Smooth muscle cell (in vitro differentiated cells): Measurements from ENCODE around the gene DDR1. TPM values are rescaled to one million over a fixed set of nuclear protein-coding genes. Genes with fewer than 3 reads are reported as not detected.
"Not testable (repeated sequence)": the region's sequence is repeated elsewhere in the genome, so short reads cannot be mapped to it uniquely, and the experiment has no call there.

ENCODE experiments used
- DNase-seq: peaks from one replicate; lab custom pipeline; 2025; ENCODE audit not compliant: unreplicated experiment; lab: John Stamatoyannopoulos, UW
- H2AFZ ChIP-seq: fragments of 200-600 bp; sonication (generic); 2 replicates; pipeline ENCODE4 v1.6.0; 2016; ENCODE audit warnings: antibody characterized with exemption, low read depth, mild to moderate bottlenecking
- H3F3A ChIP-seq: fragments of 200-600 bp; sonication (generic); 2 replicates; pipeline ENCODE4 v1.6.0; 2017; ENCODE audit warnings: antibody characterized with exemption, low read depth
- H3K27ac ChIP-seq: fragments of 200-600 bp; sonication (generic); 2 replicates; pipeline ENCODE4 v1.5.1; 2016; ENCODE audit warnings: low read depth, mild to moderate bottlenecking
- H3K27me3 ChIP-seq: fragments of 200-600 bp; sonication (generic); 2 replicates; pipeline ENCODE4 v1.6.1; 2016; ENCODE audit warnings: low read depth, mild to moderate bottlenecking
- H3K36me3 ChIP-seq: fragments of 200-600 bp; sonication (generic); 2 replicates; pipeline ENCODE4 v1.5.1; 2016; ENCODE audit warnings: low read depth
- H3K4me1 ChIP-seq: fragments of 200-600 bp; sonication (generic); 2 replicates; pipeline ENCODE4 v1.5.1; 2016; ENCODE audit warnings: low read depth
- H3K4me2 ChIP-seq: fragments of 200-600 bp; sonication (generic); 2 replicates; pipeline ENCODE4 v1.6.0; 2016; ENCODE audit warnings: mild to moderate bottlenecking
- H3K4me3 ChIP-seq: fragments of 200-600 bp; sonication (generic); 2 replicates; pipeline ENCODE4 v1.5.1; 2016; ENCODE audit warnings: mild to moderate bottlenecking
- H3K79me2 ChIP-seq: fragments of 200-600 bp; sonication (generic); 2 replicates; pipeline ENCODE4 v1.6.0; 2016; ENCODE audit warnings: low read depth, mild to moderate bottlenecking
- H3K9ac ChIP-seq: fragments of 200-600 bp; sonication (generic); 2 replicates; pipeline ENCODE4 v1.6.0; 2016; ENCODE audit warnings: low read depth
- H3K9me3 ChIP-seq: fragments of 200-600 bp; sonication (generic); replicated peaks from 2 replicates; pipeline ENCODE4 v1.5.1; 2016; ENCODE audit warnings: low read depth
- H4K20me1 ChIP-seq: fragments of 200-600 bp; sonication (generic); 2 replicates; pipeline ENCODE4 v1.6.0; 2016; ENCODE audit warnings: low read depth
- WGBS: methylation state at CpG from one replicate; pipeline ENCODE4 v1.1.7; 2016; ENCODE audit warnings: low lambda C conversion rate; 5-methylcytosine and 5-hydroxymethylcytosine counted together
- polyA plus RNA-seq: library from polyadenylated mRNA; unstranded; fragments of >200 nt; fragmentation: Nextera tagmentation; extraction: Ambion mirVana; gene quantifications from 2 replicates; pipeline ENCODE4 v1.2.1, GENCODE V29; 2016
- total RNA-seq: library from RNA; depleted of rRNA; stranded (reverse); fragments of >200 nt; gene quantifications from 2 replicates; pipeline ENCODE4 v1.2.3, GENCODE V29; 2014
- TF ChIP-seq, protein P1 (sequence below): fragments of 200-600 bp; sonication (generic); IDR thresholded peaks from 2 replicates; pipeline ENCODE4 v1.5.1; 2017; ENCODE audit warnings: borderline replicate concordance, mild to moderate bottlenecking, antibody characterized with exemption; ENCODE audit not compliant: insufficient read depth, poor library complexity, severe bottlenecking

DDR1 gene
- total and polyA plus RNA-seq, 2 experiments from 2014 or later = 23.8 to 82.6 TPM

DNA sequence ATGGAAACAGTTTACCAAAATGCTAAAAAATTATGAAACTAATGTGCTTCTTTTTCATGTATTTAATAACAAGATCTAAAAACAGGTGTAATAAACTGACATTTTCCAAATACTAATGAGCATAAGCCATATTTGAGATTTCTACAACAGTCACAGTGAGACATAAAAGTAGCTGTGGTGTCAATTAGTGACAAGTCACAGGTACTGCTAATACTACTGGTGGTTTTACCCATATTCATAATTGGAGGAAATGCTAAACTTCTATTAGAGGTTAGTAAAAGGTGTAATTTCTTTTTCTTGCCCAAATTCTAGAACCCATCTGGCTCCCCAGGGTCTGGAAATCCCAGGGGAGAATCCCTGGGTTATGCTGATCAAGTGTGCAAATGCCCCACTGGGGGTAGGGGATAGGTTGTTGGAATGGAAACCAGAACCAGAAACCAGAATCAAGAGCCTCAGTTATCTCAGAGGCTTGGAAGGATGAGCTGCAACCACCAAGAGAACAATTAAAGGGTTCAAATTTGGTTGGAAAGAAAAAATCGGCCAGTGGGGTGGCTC lies 16.6 kb downstream of the DDR1 start:
- H3K4me3 ChIP-seq = no peak overlapping the region
- no peaks in the 10 kb centered on the region for H3F3A ChIP-seq
- H3K27ac ChIP-seq = no peak overlapping the region
- H3K27me3 ChIP-seq = no peaks in the 10 kb centered on the region
- no peak overlapping the region for H3K4me2 ChIP-seq
- no peak overlapping the region for H3K9ac ChIP-seq
- no peaks in the 10 kb centered on the region for H4K20me1 ChIP-seq
- no peak overlapping the region for H2AFZ ChIP-seq
- 86% methylated on average over 1 of the region's 1 CpG for WGBS
- DNase-seq = no peak
- H3K36me3 ChIP-seq = no peaks in the 10 kb centered on the region
- H3K4me1 ChIP-seq = no peaks in the 10 kb centered on the region
- TF ChIP-seq, protein P1, sequence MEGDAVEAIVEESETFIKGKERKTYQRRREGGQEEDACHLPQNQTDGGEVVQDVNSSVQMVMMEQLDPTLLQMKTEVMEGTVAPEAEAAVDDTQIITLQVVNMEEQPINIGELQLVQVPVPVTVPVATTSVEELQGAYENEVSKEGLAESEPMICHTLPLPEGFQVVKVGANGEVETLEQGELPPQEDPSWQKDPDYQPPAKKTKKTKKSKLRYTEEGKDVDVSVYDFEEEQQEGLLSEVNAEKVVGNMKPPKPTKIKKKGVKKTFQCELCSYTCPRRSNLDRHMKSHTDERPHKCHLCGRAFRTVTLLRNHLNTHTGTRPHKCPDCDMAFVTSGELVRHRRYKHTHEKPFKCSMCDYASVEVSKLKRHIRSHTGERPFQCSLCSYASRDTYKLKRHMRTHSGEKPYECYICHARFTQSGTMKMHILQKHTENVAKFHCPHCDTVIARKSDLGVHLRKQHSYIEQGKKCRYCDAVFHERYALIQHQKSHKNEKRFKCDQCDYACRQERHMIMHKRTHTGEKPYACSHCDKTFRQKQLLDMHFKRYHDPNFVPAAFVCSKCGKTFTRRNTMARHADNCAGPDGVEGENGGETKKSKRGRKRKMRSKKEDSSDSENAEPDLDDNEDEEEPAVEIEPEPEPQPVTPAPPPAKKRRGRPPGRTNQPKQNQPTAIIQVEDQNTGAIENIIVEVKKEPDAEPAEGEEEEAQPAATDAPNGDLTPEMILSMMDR = no peak
- H3K79me2 ChIP-seq = no peaks in the 10 kb centered on the region
- no peaks in the 10 kb centered on the region for H3K9me3 ChIP-seq

DNA sequence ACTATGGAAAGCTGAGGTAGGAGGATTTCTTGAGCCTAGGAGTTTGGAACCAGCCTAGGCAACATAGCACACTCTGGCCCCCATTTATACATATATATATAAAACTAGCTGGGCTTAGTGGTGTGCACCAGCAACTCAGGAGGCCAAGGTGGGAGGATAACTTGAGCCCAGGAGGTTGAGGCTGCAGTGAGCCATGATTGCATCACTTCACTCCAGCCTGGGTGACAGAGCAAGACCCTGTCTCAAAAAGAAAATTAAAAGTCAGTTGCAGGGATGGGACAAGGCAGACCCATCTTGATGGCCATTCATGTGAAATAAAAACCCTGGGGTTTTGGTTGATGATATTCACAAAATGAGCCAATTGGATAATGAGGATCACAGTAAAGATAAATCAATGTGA lies 17.1 kb downstream of the DDR1 start:
- no peak for DNase-seq
- Histone ChIP-seq H3K36me3 (no peaks in the 10 kb centered on the region), H3K79me2 (no peaks in the 10 kb centered on the region), H3K27ac (no peak overlapping the region), H3K4me3 (no peak overlapping the region), H3K9ac (no peak overlapping the region), H3F3A (peaks cover 5% of the 10 kb centered on the region), H3K4me1 (peaks cover 3% of the 10 kb centered on the region), H3K4me2 (no peak overlapping the region), H4K20me1 (no peaks in the 10 kb centered on the region), H3K9me3 (no peaks in the 10 kb centered on the region), H3K27me3 (no peaks in the 10 kb centered on the region), H2AFZ (no peak overlapping the region)
- TF ChIP-seq, protein P1 = no peak

DNA sequence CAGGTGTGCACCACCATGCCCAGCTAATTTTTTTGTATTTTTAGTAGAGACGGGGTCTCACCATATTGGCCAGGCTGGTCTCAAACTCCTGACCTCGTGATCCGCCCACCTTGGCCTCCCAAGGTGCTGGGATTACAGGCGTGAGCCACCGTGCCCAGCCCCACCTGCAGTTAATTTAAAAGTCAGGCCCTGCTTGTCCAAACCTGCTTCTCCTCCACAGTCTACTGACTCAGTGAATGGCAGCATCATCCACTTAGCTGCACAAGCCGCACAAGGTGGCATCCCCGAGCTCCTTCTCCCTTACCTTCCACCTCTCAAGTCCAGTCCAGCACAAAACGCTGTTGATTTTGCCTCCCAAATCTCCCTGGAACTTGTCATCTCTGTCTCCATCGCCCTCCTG lies 17.9 kb downstream of the DDR1 start:
- 82% methylated on average over 9 of the region's 9 CpGs for WGBS

DNA sequence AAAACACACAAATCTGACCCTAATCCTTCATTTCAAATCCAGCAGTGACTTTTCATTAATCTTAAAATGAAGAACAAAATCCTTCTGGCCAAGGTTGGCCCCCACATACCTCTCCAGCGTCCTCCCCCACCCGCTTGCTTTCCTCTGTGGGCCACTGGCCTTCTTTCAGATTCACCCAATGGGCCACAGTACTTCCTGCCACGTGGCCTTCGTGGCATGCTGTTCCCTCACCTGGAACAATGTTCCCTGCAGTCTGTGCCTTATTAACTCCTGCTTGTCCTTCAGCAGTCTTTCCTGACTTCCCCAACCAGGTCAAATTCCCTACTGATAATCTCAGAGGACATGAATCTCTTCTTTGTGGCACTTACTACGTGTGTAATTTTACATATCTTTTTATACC lies 18.4 kb downstream of the DDR1 start:
- no peaks in the 10 kb centered on the region for H3K79me2 ChIP-seq

More for the DNA sequence above, 17.9 kb downstream of the DDR1 start:
- not testable (repeated sequence) for H3K79me2 ChIP-seq, H3K4me1 ChIP-seq, H3K4me2 ChIP-seq, H3K36me3 ChIP-seq, H3K27me3 ChIP-seq, H3K9ac ChIP-seq, H3K9me3 ChIP-seq, H3K4me3 ChIP-seq, H3K27ac ChIP-seq, H2AFZ ChIP-seq, DNase-seq, H4K20me1 ChIP-seq
- peaks cover 12% of the 10 kb centered on the region for H3F3A ChIP-seq

More for the DNA sequence above, 18.4 kb downstream of the DDR1 start:
- H3K4me1 ChIP-seq = peaks cover 5% of the 10 kb centered on the region
- no peak overlapping the region for H3K27ac ChIP-seq
- no peak overlapping the region for H3K4me3 ChIP-seq
- H3K9ac ChIP-seq = no peak overlapping the region
- H3K9me3 ChIP-seq = no peaks in the 10 kb centered on the region
- peaks cover 17% of the 10 kb centered on the region for H3F3A ChIP-seq
- TF ChIP-seq, protein P1 = no peak
- WGBS = 71% methylated on average over 5 of the region's 5 CpGs
- no peak overlapping the region for H3K4me2 ChIP-seq
- H4K20me1 ChIP-seq = no peaks in the 10 kb centered on the region
- no peak for DNase-seq
- no peaks in the 10 kb centered on the region for H3K36me3 ChIP-seq
- H3K27me3 ChIP-seq = no peaks in the 10 kb centered on the region
- H2AFZ ChIP-seq = no peak overlapping the region
